Stimulated activated CD8-positive, alpha-beta memory T cell treated with anti-CD3 and anti-CD28 coated beads, Interleukin-7, amount 100 ng/mL, for 1 hour (primary cell): Measurements from ENCODE around the gene ITPK1.

Source experiments
- DNase-seq, 2 donors: peaks; one replicate each; pipeline ENCODE4 v3.0.0-alpha.2; 2020; ENCODE audit warnings: low read depth in 2 of 2

The ITPK1 gene

GRCh38 chr14:92892589-92892988, 223.1 kb downstream of the ITPK1 start:
- DNase-seq = no peak

- DNase-seq = no peak
Measured at GRCh38 chr14:92890830-92891588, 224.7 kb downstream of the ITPK1 start.

- no peak for DNase-seq
Measured at GRCh38 chr14:92888896-92889295, 226.8 kb downstream of the ITPK1 start.

- no peak for DNase-seq
Measured at GRCh38 chr14:92887157-92887556, 228.6 kb downstream of the ITPK1 start.
